COLO668 (cell line): ENCODE results near the gene ARHGEF12.

ENCODE experiments used
- DNase-seq: peaks from one replicate; lab custom pipeline; 2025; ENCODE audit not compliant: unreplicated experiment; lab: John Stamatoyannopoulos, UW

The ARHGEF12 gene

GRCh38 chr11:120424185-120424969, 88.2 kb downstream of the ARHGEF12 start:
- DNase-seq, result no peak

- no peak for DNase-seq
Measured at GRCh38 chr11:120424970-120425332, 88.7 kb downstream of the ARHGEF12 start.

DNA sequence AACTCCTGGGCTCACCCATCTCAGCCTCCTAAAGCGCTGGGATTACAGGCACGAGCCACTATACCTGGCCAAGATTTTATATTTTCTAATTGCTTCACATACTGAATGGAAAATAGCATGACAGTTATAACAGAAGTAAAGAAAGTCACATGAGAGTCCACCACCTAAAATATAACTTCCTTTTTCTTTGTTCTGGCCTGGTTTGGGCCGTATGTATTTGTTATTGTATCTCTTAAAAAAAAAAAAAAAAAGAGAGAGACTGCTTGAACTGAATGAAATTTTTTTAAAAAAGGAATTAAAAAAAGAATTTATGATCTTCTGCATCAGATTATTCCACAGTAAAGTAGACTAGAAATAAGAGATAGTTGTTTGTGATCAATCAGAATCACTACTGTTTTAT, 89.3 kb downstream of the ARHGEF12 start:
- no peak for DNase-seq

- no peak for DNase-seq
Measured at GRCh38 chr11:120430146-120430545, 93.9 kb downstream of the ARHGEF12 start.

- DNase-seq, result no peak
Measured at GRCh38 chr11:120431633-120432032, 95.4 kb downstream of the ARHGEF12 start.

GRCh38 chr11:120432056-120433018, 96.1 kb downstream of the ARHGEF12 start:
- DNase-seq, result no peak

DNA sequence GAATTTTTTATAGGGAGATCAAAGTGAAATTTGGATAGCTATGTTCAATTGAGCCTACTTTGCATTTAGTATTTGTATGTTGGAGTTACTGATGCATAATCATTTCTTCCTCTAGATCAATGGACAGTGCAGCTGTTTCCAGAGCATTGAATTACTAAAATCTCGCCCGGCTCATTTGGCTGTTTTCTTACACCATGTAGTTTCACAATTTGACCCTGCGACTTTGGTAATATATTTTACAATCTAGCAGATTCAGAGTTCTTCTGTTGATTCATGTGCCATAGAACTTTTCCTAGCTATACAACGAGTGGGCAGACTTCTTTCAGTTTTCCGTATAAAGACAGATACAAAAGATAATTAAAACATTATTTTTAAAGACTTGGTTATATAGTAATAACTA, 105.4 kb downstream of the ARHGEF12 start:
- DNase-seq, result no peak

DNA sequence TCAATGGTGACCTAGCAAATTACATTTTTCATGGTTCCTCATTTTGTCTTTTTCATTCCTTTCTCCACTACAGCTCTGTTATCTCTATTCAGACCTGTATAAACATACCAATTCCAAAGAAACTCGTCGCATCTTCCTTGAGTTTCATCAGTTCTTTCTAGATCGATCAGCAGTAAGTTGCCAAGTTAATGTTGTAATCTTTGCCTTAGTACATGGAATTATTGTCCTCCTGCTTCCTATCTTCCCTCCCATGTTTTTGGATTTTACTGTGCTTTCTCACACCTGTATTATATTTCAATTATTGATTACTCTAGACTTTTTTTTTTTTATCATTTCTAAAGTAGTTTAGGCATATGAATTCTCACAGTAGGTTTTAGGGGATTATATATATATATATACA, 105.8 kb downstream of the ARHGEF12 start:
- DNase-seq, result no peak

DNA sequence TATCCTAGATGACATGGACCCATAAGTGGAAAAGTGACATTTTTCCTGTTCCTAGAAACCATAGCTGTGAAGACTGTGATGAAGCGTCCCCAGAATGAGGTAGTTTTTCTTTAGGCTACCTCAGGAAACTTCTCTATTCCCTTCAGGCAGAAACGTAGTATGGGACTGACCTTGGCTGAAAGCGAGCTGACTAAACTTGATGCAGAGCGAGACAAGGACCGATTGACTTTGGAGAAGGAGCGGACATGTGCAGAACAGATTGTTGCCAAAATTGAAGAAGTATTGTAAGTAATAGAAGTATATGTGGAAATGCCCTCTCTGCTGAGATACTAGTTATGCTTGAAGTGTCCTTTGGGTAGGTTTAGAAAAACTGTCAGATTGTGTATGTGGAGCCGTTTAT, 110.6 kb downstream of the ARHGEF12 start:
- no peak for DNase-seq

- no peak for DNase-seq
Measured at GRCh38 chr11:120448240-120448639, 112.0 kb downstream of the ARHGEF12 start.

- no peak for DNase-seq
Measured at GRCh38 chr11:120455487-120455886, 119.3 kb downstream of the ARHGEF12 start.

GRCh38 chr11:120457996-120458395, 121.8 kb downstream of the ARHGEF12 start:
- DNase-seq, result no peak

GRCh38 chr11:120462825-120463224, 126.6 kb downstream of the ARHGEF12 start:
- DNase-seq, result no peak

- DNase-seq, result no peak
Measured at GRCh38 chr11:120465921-120466534, 129.8 kb downstream of the ARHGEF12 start.

DNA sequence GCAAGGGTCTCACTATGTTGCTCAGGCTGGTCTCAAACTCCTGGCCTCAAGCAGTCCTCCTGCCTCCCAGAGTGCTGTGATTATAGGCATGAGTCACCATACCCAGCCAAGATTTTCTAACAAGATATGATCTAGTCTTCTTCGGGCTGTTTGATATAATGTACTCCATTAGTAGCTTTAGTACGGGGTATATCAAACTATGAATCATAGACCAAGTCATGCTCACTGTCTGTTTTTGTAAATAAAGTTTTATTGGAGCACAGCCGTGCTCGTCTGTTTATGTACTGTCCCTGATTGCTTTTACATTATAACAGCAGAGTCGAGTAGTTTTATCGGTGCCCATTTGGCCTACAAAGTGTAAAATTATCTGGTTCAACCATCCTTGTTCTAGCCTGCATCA, 131.4 kb downstream of the ARHGEF12 start:
- DNase-seq, result no peak

- DNase-seq, result no peak
Measured at GRCh38 chr11:120471131-120471530, 134.9 kb downstream of the ARHGEF12 start.

DNA sequence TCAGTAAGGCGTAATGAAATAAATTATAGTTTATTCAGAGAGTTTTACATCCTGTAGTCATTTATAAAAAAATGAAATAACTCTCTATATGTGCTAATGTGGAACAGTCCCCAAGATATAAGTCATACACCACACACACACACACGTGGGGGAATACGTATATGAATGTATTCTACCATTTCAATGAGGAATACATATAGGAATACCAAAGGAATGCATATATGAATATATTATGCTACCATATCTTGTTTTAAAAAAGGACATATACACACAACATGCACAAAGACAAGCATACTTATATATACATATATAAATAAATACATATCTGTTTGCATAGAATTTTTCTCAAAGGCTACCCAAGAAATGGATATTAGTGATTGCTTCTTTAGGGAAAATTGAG, 135.8 kb downstream of the ARHGEF12 start:
- no peak for DNase-seq

GRCh38 chr11:120473503-120473902, 137.3 kb downstream of the ARHGEF12 start:
- DNase-seq, result no peak

DNA sequence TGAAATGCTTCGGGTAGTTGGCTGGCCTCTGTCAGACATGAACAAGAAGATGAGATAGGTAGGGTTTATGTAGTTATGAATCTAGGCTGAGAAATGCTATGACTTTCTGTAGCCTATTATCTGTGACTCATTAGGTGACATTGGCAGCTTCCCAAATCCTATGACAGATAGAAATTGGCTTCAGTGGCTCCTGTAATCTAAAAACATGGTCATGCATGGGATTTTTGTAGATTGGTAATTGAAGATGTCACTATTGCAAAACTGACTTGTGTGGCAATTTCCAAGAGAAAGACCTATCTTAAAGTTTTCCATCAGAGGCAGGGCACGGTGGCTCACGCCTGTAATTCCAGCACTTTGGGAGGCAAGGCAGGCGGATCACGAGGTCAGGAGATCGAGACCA, 145.9 kb downstream of the ARHGEF12 start:
- DNase-seq, result no peak

DNA sequence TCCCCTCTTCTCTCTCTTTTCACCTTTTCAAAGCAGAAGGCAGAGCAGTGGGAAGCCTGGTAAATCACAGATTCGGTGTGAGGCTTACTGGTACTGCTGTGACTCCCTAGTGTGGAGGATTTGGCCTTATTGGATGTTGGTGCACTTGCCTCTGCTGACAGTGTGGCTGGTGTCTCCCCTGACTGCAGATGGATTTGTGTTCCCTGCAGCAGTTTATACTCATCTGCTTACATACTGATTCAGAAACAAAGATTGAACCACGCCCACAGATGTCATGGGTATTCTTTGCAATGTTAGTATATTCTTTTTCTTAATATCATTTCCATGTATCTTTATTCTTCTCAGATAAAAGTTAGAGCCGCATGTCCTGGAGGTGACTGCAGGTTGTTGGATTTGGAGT, 148.5 kb downstream of the ARHGEF12 start:
- no peak for DNase-seq

- no peak for DNase-seq
Measured at GRCh38 chr11:120486138-120486537, 149.9 kb downstream of the ARHGEF12 start.

- DNase-seq, result no peak
Measured at GRCh38 chr11:120489799-120490198, 153.6 kb downstream of the ARHGEF12 start.
